ENCODE data around the gene HNRNPH2. TPM values are rescaled to one million over a fixed set of nuclear protein-coding genes. Genes with fewer than 3 reads are reported as not detected.

HNRNPH2 gene
- polyA plus RNA-seq, 1 donor: 60.1 TPM

- DNase-seq: no peak
Measured at GRCh38 chrX:101462892-101463291, 54.9 kb downstream of the HNRNPH2 start.

Other genes starting within 250 kb of the HNRNPH2 start
- gene DRP2, start 188.4 kb upstream of the HNRNPH2 start, polyA plus RNA-seq (ENCODE audit: insufficient read length): 2.1 TPM
- 0.15 TPM for gene TAF7L, start 116.9 kb upstream of the HNRNPH2 start, polyA plus RNA-seq (ENCODE audit: insufficient read length)
- gene TIMM8A, start 59.5 kb upstream of the HNRNPH2 start, polyA plus RNA-seq (ENCODE audit: insufficient read length): 10.3 TPM
- 3.8 TPM for gene BTK, start 22.0 kb upstream of the HNRNPH2 start, polyA plus RNA-seq (ENCODE audit: insufficient read length)
- gene RPL36A, start 17.2 kb upstream of the HNRNPH2 start, polyA plus RNA-seq (ENCODE audit: insufficient read length): 1,337 TPM
- 15.0 TPM for gene GLA, start 297 bp upstream of the HNRNPH2 start, polyA plus RNA-seq (ENCODE audit: insufficient read length)
- 49.6 TPM for gene ARMCX4, start 77.2 kb downstream of the HNRNPH2 start, polyA plus RNA-seq (ENCODE audit: insufficient read length)
- 87.1 TPM for gene ARMCX1, start 142.3 kb downstream of the HNRNPH2 start, polyA plus RNA-seq (ENCODE audit: insufficient read length)
- 105 TPM for gene ARMCX6, start 209.8 kb downstream of the HNRNPH2 start, polyA plus RNA-seq (ENCODE audit: insufficient read length)
- 132 TPM for gene ARMCX3, start 214.9 kb downstream of the HNRNPH2 start, polyA plus RNA-seq (ENCODE audit: insufficient read length)

All from hindlimb muscle (tissue), 1 donor.